ENCODE data around the gene FZD4.

DNA sequence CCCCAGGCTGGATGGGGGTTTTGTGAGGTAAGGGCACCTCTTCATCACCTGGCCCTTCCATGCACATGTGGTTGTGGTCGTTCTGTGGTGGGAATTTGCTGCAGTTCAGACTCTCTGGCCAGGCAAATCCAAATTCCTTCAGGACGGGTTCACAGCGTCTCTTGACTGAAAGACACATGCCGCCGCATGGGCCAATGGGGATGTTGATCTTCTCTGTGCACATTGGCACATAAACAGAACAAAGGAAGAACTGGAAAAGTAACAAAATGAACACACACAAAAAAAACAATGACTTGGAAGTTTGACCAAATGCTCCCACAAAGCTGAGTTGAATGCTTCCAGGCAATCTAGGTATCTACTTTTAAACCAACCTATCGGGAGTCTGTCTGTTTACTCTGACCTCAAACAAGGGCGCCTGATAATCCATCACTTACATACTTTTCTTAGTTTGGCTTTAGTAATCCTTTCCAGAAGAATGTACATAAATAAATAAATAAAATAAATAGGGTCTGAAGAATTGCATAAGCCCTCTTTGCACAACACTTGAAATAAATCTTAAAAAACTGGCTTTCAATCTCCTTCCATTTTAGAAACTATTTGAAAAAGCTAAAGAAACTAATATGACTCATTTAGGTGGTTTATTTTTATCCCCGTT is 2.8 kb downstream of the FZD4 start:
- TF ChIP-seq POLR2A (IDR thresholded peaks at IDR 0.05): no peak
- TF ChIP-seq, protein P1, sequence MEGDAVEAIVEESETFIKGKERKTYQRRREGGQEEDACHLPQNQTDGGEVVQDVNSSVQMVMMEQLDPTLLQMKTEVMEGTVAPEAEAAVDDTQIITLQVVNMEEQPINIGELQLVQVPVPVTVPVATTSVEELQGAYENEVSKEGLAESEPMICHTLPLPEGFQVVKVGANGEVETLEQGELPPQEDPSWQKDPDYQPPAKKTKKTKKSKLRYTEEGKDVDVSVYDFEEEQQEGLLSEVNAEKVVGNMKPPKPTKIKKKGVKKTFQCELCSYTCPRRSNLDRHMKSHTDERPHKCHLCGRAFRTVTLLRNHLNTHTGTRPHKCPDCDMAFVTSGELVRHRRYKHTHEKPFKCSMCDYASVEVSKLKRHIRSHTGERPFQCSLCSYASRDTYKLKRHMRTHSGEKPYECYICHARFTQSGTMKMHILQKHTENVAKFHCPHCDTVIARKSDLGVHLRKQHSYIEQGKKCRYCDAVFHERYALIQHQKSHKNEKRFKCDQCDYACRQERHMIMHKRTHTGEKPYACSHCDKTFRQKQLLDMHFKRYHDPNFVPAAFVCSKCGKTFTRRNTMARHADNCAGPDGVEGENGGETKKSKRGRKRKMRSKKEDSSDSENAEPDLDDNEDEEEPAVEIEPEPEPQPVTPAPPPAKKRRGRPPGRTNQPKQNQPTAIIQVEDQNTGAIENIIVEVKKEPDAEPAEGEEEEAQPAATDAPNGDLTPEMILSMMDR (IDR thresholded peaks at IDR 0.05): no peak

All from ovary (tissue), 3 donors.